ENCODE data around the gene KHK. TPM values are rescaled to one million over a fixed set of nuclear protein-coding genes. Genes with fewer than 3 reads are reported as not detected.

The KHK gene
- total and polyA plus RNA-seq, 2 of the 8 experiments (the other 6 are each of a cell fraction or from before 2014, with no cell fraction given), result 11.0 to 17.7 TPM

DNA sequence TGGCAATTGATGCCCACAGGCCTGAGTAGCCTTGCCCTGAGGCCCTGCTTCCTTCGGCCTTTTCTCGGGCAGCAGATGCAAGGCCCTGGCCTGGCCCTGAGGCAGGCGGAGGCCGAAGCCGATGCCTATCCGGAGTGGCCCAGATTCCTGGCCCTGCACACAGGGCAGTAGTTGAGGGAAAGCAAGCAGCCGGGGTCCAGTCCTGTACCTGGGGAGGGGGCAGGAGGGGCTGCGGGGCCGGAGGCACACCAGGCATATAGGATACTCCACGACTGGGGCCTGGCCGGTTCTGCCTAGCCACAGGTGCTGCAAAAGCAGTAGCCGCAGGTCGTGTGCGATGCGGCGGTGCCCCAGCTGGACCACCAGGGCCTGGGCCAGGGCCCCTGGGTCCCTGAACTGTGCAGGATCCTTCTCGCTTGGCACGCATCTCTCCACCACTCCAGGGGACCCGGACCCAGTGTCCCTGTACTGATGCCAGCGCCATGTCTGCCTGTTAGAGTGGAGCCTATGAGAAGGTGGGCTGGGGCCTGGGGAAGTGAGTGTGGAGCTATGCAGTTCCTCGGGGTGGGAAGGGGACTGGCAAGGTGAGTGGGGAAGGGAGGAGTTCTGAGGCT is 50.9 kb downstream of the KHK start:
- Histone ChIP-seq H2AFZ (ENCODE audit: low read length) (no peak overlapping the region), H3K4me2 (ENCODE audit: insufficient read depth in 1 of 2, low read depth in 2 of 2, low read length in 2 of 2) (no peak overlapping the region), H3K14ac (ENCODE audit: insufficient read length) (no peak overlapping the region), H3K27me3 (replicated peaks in 1 of 4; ENCODE audit: control insufficient read depth in 3 of 4, extremely low read depth in 1 of 4, insufficient read depth in 3 of 4, low read length in 3 of 4) (no peaks in the 10 kb centered on the region), H3K18ac (ENCODE audit: extremely low read depth, low read length) (no peak overlapping the region), H2BK5ac (ENCODE audit: low read depth, low read length) (no peak overlapping the region), H2BK15ac (ENCODE audit: low read length) (no peak overlapping the region), H3K79me1 (ENCODE audit: low read depth, low read length) (peaks cover 4% of the 10 kb centered on the region), H3K23ac (ENCODE audit: insufficient read length) (no peak overlapping the region), H3K4me1 (replicated peaks in 1 of 4; ENCODE audit: control insufficient read depth in 3 of 4, insufficient read depth in 4 of 4, low read length in 3 of 4) (peaks cover 0 to 4% (median 3%) of the 10 kb centered on the region in 4 experiments; a peak in 5 of 7 replicates), H3K9ac (replicated peaks in 1 of 4; ENCODE audit: extremely low read depth in 1 of 4, low read depth in 3 of 4, low read length in 3 of 4) (no peak overlapping the region), H2BK20ac (ENCODE audit: low read length) (no peak overlapping the region), H3K79me2 (ENCODE audit: control insufficient read depth in 1 of 2, insufficient read depth in 2 of 2, low read length in 2 of 2) (peaks cover 0 to 15% of the 10 kb centered on the region in 2 experiments; a peak in 2 of 4 replicates), H4K91ac (replicated peaks; ENCODE audit: insufficient read length, low read length) (no peak overlapping the region), H4K5ac (ENCODE audit: insufficient read length, low read depth, low read length) (no peak overlapping the region), H2BK120ac (replicated peaks; ENCODE audit: low read depth, low read length) (no peak overlapping the region), H2BK12ac (ENCODE audit: low read depth, low read length) (no peak overlapping the region), H3K23me2 (ENCODE audit: low read depth, low read length) (peaks cover 2% of the 10 kb centered on the region; the same call in 1 of the 2 replicates), H3K27ac (ENCODE audit: low read depth, low read length) (no peak overlapping the region), H3K4me3 (ENCODE audit: extremely low read depth in 1 of 4, insufficient read depth in 2 of 4, low read depth in 3 of 4, low read length in 4 of 4) (no peak overlapping the region), H4K20me1 (replicated peaks in 1 of 2; ENCODE audit: control insufficient read depth in 1 of 2, insufficient read depth in 2 of 2, low read length in 2 of 2) (peaks cover 5 to 9% of the 10 kb centered on the region in 2 experiments), H3K36me3 (ENCODE audit: control insufficient read depth in 2 of 4, insufficient read depth in 4 of 4, low read length in 3 of 4) (no peaks in the 10 kb centered on the region; a peak in 2 of 8 replicates), H3K9me3 (ENCODE audit: insufficient read depth in 2 of 2, low read depth in 1 of 2, low read length in 1 of 2) (no peaks in the 10 kb centered on the region), H2AK5ac (ENCODE audit: low read depth, low read length) (no peak overlapping the region), H3K56ac (replicated peaks; ENCODE audit: insufficient read length, low read depth, low read length) (no peak overlapping the region), H4K8ac (ENCODE audit: extremely low read depth, insufficient read depth, low read length) (peak overlapping the region; percentile 71), H3K4ac (replicated peaks; ENCODE audit: insufficient read length, low read depth, low read length) (no peak overlapping the region)
- ChIA-PET CTCF (ENCODE audit: partially characterized antibody) (interaction anchor here (0.7 to 3.7 kb wide), 8 partner anchors 13 to 128 kb away, joined by 3 to 11 read pairs (median 4); partner anchors contain the start of gene ABHD1), POLR2A (ENCODE audit: partially characterized antibody) (interaction anchor here (1.2 kb wide), 1 partner anchor 11 kb away, joined by 5 read pairs; the partner anchor contains the start of gene TCF23)
- no peak for DNase-seq (ENCODE audit: low read depth in 1 of 2, low spot score in 2 of 2)
- FAIRE-seq, result no peak
- WGBS, 2 experiments (ENCODE audit: extremely low coverage in 1 of 2, insufficient coverage in 1 of 2, insufficient read length in 1 of 2, insufficient replicate concordance in 2 of 2, low coverage in 1 of 2, low lambda C conversion rate in 2 of 2, missing lambda C conversion rate in 1 of 2), result 95% methylated on average over 21 of the region's 21 CpGs; no CpG with 5 or more reads in 1 of the 2 experiments
- TF ChIP-seq SRF (IDR thresholded peaks at IDR 0.05; ENCODE audit: low read depth, low read length) (no peak), KDM5A (IDR thresholded peaks at IDR 0.05; ENCODE audit: low read length) (no peak), CHD1 (IDR thresholded peaks at IDR 0.05; ENCODE audit: low read depth, low read length) (no peak), JUN (IDR thresholded peaks at IDR 0.05; ENCODE audit: low read depth, low read length) (no peak), TBP (IDR thresholded peaks at IDR 0.05; ENCODE audit: low read depth, low read length) (no peak), SUZ12 (IDR thresholded peaks at IDR 0.05; ENCODE audit: low read length) (no peak), BCL11A (IDR thresholded peaks at IDR 0.05; ENCODE audit: low read depth in 2 of 2, low read length in 2 of 2) (no peak), TAF1 (IDR thresholded peaks at IDR 0.05; ENCODE audit: low read depth, low read length) (no peak), GTF2F1 (IDR thresholded peaks at IDR 0.05; ENCODE audit: borderline replicate concordance, low read depth, low read length) (no peak)
